Left ventricle myocardium inferior (tissue), 1 donor: ENCODE results near the gene THAP11. TPM values are rescaled to one million over a fixed set of nuclear protein-coding genes. Genes with fewer than 3 reads are reported as not detected.

Experiments used
- DNase-seq: peaks from one replicate; pipeline ENCODE4 v3.0.0-alpha.2; 2020
- H3K27ac ChIP-seq: fragments of 200-600 bp; replicated peaks from 2 replicates; pipeline ENCODE4 v1.8.0; 2021
- H3K27me3 ChIP-seq: fragments of 200-600 bp; 2 replicates; pipeline ENCODE4 v1.8.0; 2021; ENCODE audit warnings: low read depth
- H3K36me3 ChIP-seq: fragments of 200-600 bp; 2 replicates; pipeline ENCODE4 v1.8.0; 2021
- H3K4me1 ChIP-seq: fragments of 200-600 bp; 2 replicates; pipeline ENCODE4 v1.8.0; 2021
- H3K4me3 ChIP-seq: fragments of 200-600 bp; 2 replicates; pipeline ENCODE4 v1.8.0; 2021; ENCODE audit warnings: mild to moderate bottlenecking, moderate library complexity
- H3K9me3 ChIP-seq: fragments of 200-600 bp; replicated peaks from 2 replicates; pipeline ENCODE4 v1.8.0; 2021
- CTCF ChIP-seq: fragments of 200-600 bp; IDR thresholded peaks from 2 replicates; pipeline ENCODE4 v1.8.0; 2021; ENCODE audit warnings: antibody characterized with exemption, mild to moderate bottlenecking, borderline replicate concordance
- intact Hi-C: fragments of 100-400 bp; cut with micrococcal nuclease; formaldehyde crosslinking; loops from one replicate; pipeline ENCODE4 v1.11.0; 2022
- total RNA-seq: library from RNA; stranded (reverse); fragmentation: NEBNext Ultra II Directional; extraction: Animal tissue kit (Norgen Biotek cat#: 25700); gene quantifications from one replicate; pipeline ENCODE4 v1.2.1, GENCODE V29; 2021
- donor health status: DM: no; HTN: yes; CAD: no; lungs with severe emphysema.

Gene THAP11
- total RNA-seq, 1 donor from 2014 or later = 31.4 TPM

DNA sequence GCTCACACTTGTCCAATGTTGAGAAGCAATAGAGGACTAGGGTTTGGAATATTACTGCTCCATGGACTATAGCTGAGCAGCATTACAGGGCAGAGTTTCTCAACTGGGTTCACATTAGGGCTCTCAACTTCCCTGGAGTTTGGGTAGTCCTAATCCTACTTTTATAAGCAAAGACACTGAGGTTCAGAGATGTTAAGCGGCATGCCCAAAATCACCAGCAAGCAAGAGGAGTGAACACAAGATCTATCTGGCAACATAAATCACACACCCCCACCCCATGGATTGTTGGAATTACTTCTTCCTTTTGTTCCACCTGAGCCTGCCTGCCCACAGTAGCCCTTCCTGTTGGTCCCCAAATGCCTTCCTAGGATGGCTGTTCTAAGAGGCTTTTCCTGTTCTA is 30.2 kb upstream of the THAP11 start:
- DNase-seq = no peak
- Histone ChIP-seq H3K27me3 (no peaks in the 10 kb centered on the region), H3K4me3 (no peak overlapping the region), H3K36me3 (no peaks in the 10 kb centered on the region), H3K9me3 (no peaks in the 10 kb centered on the region), H3K27ac (no peak overlapping the region), H3K4me1 (peaks cover 10% of the 10 kb centered on the region)
- intact Hi-C loops = no loop called here
- TF ChIP-seq CTCF = no peak

GRCh38 chr16:67814567-67814966 is 27.6 kb upstream of the THAP11 start:
- intact Hi-C loops = no loop called here
- no peaks in the 10 kb centered on the region for H3K9me3 ChIP-seq
- no peaks in the 10 kb centered on the region for H3K36me3 ChIP-seq
- no peaks in the 10 kb centered on the region for H3K27me3 ChIP-seq
- no peak overlapping the region for H3K4me3 ChIP-seq
- no peak overlapping the region for H3K27ac ChIP-seq
- H3K4me1 ChIP-seq = peaks cover 4% of the 10 kb centered on the region
- TF ChIP-seq CTCF = no peak
- DNase-seq = no peak

DNA sequence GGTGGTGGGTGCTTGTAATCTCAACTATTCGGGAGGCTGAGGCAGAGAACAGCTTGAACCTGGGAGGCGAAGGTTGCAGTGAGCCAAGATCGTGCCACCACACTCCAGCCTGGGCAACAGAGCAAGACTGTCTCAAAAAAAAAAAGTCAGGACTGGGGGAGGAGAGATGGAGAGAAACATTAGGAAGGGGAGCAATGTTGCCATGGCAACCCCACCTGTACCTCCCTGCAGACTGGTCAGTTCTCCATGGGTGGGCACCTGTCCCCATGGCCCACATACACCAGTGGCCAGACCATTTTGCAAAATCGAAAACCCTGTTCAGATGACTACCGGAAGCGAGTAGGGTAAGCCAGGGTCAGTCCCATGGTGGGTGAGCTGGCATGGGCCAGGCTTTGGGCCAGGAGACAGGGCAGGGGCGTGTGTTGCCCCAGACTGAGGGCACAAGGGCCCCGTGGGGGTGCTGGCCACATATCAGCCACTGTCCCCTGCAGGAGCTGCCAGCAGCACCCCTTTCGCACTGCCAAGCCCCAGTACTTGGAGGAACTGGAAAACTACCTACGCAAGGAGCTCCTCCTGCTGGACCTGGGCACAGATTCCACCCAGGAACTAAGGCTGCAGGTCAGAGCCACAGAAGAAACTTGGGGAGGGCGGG is 21.4 kb upstream of the THAP11 start:
- Histone ChIP-seq H3K27ac (no peak overlapping the region), H3K36me3 (no peaks in the 10 kb centered on the region), H3K4me3 (no peak overlapping the region), H3K4me1 (peaks cover 4% of the 10 kb centered on the region), H3K27me3 (no peaks in the 10 kb centered on the region), H3K9me3 (no peaks in the 10 kb centered on the region)
- no peak for DNase-seq
- intact Hi-C loops = no loop called here
- TF ChIP-seq CTCF = no peak

DNA sequence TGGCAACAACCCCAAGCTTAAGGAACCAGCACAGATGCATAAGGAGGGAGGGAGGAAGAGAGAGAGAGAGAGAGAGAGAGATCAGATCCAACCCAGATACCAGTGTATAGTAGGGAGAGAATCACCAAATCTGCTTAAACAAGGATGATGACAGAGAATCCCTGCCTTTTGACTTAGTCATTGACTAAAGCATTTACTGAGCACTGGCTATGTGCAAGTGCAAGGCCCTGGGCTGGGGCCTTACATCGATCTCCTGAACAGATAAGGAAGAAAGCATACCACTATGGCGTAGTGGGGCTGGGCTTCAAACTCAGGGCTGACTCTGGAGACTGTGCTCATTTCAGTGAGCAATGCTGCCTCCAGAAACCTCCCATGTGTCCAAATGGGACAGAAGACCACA is 19.6 kb upstream of the THAP11 start:
- no peak overlapping the region for H3K27ac ChIP-seq
- no peaks in the 10 kb centered on the region for H3K9me3 ChIP-seq
- intact Hi-C loops = no loop called here
- no peaks in the 10 kb centered on the region for H3K27me3 ChIP-seq
- H3K4me1 ChIP-seq = no peaks in the 10 kb centered on the region
- peaks cover 1% of the 10 kb centered on the region for H3K36me3 ChIP-seq
- no peak overlapping the region for H3K4me3 ChIP-seq
- no peak for DNase-seq
- no peak for TF ChIP-seq CTCF

GRCh38 chr16:67825119-67825518 is 17.0 kb upstream of the THAP11 start:
- intact Hi-C loops = no loop called here
- H3K27me3 ChIP-seq = no peaks in the 10 kb centered on the region
- peaks cover 25% of the 10 kb centered on the region for H3K36me3 ChIP-seq
- H3K27ac ChIP-seq = no peak overlapping the region
- no peaks in the 10 kb centered on the region for H3K9me3 ChIP-seq
- no peak for DNase-seq
- H3K4me3 ChIP-seq = no peak overlapping the region
- no peaks in the 10 kb centered on the region for H3K4me1 ChIP-seq
- TF ChIP-seq CTCF = no peak

DNA sequence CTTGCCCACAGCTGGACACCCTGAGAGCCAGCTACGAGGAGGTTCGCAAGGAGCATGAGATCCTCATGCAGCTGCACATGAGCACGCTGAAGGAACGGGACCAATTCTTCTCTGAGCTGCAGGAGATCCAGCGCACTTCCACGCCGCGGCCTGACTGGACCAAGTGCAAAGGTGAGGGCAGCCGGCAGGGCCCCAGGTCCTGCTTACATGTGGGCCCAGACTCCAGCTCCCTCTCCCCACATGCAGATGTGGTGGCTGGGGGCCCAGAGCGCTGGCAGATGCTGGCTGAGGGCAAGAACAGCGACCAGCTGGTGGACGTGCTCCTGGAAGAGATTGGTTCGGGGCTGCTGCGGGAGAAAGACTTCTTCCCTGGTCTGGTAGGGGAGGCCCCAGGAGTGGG is 16.2 kb upstream of the THAP11 start:
- Histone ChIP-seq H3K4me1 (no peaks in the 10 kb centered on the region), H3K4me3 (no peak overlapping the region), H3K27me3 (no peaks in the 10 kb centered on the region), H3K9me3 (no peaks in the 10 kb centered on the region), H3K36me3 (peaks cover 33% of the 10 kb centered on the region), H3K27ac (no peak overlapping the region)
- intact Hi-C loops = no loop called here
- no peak for TF ChIP-seq CTCF
- no peak for DNase-seq
